Ovary (tissue), 3 donors: ENCODE results near the gene PTCH2.

Experiments used
- EP300 ChIP-seq: sonication (generic); formaldehyde crosslinking; IDR thresholded peaks from one replicate; pipeline ENCODE4 v1.6.1; 2017; ENCODE audit warnings: antibody characterized with exemption
- POLR2A ChIP-seq: fragments of 450-650 bp; IDR thresholded peaks from one replicate; pipeline ENCODE4 v1.6.1; 2017; ENCODE audit warnings: antibody characterized with exemption, mild to moderate bottlenecking, moderate library complexity
- TF ChIP-seq, protein P1 (sequence below), 3 donors: fragments of 450-650 bp in 2 of 3; fragments of 200-600 bp in 1 of 3; IDR thresholded peaks; one replicate each; pipeline versions ENCODE4 v1.5.1 to v1.8.0; 2016 to 2022; ENCODE audit warnings: antibody characterized with exemption in 3 of 3, mild to moderate bottlenecking in 1 of 3
- donor health status: DM: no; HTN: no; CAD: no.

DNA sequence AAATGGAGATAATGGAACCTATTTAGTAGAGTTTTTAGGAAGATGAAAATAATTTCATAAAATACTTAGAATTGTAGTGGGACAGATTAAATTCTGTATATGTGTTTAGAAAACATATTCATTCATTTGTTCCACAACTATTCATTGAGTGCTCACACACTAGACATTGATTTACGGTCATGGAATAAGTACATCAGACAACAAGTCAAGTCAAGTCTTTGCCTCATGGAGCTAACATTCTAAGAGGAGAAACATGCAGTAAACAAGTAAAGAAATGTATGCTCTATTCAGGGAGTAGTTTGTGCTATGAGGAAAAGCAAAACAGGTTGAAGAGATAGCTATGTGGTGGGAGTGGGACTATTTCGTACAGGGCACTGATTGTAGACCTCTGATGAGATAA is 25.7 kb downstream of the PTCH2 start:
- TF ChIP-seq, protein P1, sequence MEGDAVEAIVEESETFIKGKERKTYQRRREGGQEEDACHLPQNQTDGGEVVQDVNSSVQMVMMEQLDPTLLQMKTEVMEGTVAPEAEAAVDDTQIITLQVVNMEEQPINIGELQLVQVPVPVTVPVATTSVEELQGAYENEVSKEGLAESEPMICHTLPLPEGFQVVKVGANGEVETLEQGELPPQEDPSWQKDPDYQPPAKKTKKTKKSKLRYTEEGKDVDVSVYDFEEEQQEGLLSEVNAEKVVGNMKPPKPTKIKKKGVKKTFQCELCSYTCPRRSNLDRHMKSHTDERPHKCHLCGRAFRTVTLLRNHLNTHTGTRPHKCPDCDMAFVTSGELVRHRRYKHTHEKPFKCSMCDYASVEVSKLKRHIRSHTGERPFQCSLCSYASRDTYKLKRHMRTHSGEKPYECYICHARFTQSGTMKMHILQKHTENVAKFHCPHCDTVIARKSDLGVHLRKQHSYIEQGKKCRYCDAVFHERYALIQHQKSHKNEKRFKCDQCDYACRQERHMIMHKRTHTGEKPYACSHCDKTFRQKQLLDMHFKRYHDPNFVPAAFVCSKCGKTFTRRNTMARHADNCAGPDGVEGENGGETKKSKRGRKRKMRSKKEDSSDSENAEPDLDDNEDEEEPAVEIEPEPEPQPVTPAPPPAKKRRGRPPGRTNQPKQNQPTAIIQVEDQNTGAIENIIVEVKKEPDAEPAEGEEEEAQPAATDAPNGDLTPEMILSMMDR (IDR thresholded peaks at IDR 0.05), result no peak
- TF ChIP-seq POLR2A (no peak), EP300 (no peak)
